ACC112 (cell line): Measurements from ENCODE around the gene GCNT1.

ENCODE experiments used
- H2AFZ ChIP-seq: fragments of 200-600 bp; sonication (generic); one replicate; pipeline ENCODE4 v1.6.0; 2017; ENCODE audit warnings: antibody characterized with exemption, low read length; ENCODE audit not compliant: unreplicated experiment
- H3K27ac ChIP-seq: fragments of 200-600 bp; sonication (generic); 2 replicates; pipeline ENCODE4 v1.5.1; 2014; ENCODE audit warnings: low read depth, mild to moderate bottlenecking, antibody characterized with exemption, low read length, moderate library complexity
- H3K27me3 ChIP-seq: fragments of 200-600 bp; sonication (generic); 2 replicates; pipeline ENCODE4 v1.6.1; 2014; ENCODE audit warnings: mild to moderate bottlenecking, antibody characterized with exemption, low read length, moderate library complexity, mixed read lengths; ENCODE audit not compliant: insufficient read depth
- H3K36me3 ChIP-seq: fragments of 200-600 bp; sonication (generic); 2 replicates; pipeline ENCODE4 v1.6.1; 2016; ENCODE audit warnings: mild to moderate bottlenecking, antibody characterized with exemption, low read length, moderate library complexity, mixed read lengths; ENCODE audit not compliant: insufficient read depth
- H3K4me1 ChIP-seq: fragments of 200-600 bp; sonication (generic); one replicate; pipeline ENCODE4 v1.6.1; 2016; ENCODE audit warnings: low read length, mixed read lengths; ENCODE audit not compliant: insufficient read depth, unreplicated experiment, control insufficient read depth
- H3K4me3 ChIP-seq: fragments of 200-600 bp; sonication (generic); 2 replicates; pipeline ENCODE4 v1.5.1; 2014; ENCODE audit warnings: mild to moderate bottlenecking, low read depth, low read length
- H3K79me2 ChIP-seq: fragments of 200-600 bp; sonication (generic); one replicate; pipeline ENCODE4 v1.6.0; 2016; ENCODE audit warnings: low read length; ENCODE audit not compliant: control insufficient read depth, unreplicated experiment, insufficient read depth

The GCNT1 gene

DNA sequence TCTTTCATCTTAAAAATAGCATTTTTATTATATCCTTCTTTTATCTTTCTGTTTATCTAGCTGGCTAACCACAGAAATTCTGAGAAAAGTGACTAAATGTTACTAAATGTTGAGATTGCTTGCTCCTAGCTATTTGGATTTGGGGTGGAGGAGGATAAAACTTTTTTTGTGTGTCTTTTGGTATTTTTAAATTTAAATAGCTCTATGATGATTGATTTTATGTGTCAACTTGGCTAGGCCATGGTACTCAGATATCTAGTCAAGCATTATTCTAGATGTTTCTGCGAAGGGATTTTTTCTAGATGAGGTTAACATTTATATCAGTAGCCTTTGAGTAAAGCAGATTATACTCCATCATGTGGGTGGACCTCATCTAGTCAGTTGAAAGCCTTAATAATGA lies 75.0 kb downstream of the GCNT1 start:
- Histone ChIP-seq H3K4me3 (no peak overlapping the region), H3K79me2 (no peaks in the 10 kb centered on the region), H3K27ac (peak overlapping the region; percentile 41; the same call in 1 of the 2 replicates), H3K4me1 (peaks cover 42% of the 10 kb centered on the region), H3K36me3 (no peaks in the 10 kb centered on the region), H3K27me3 (no peaks in the 10 kb centered on the region), H2AFZ (no peak overlapping the region)

DNA sequence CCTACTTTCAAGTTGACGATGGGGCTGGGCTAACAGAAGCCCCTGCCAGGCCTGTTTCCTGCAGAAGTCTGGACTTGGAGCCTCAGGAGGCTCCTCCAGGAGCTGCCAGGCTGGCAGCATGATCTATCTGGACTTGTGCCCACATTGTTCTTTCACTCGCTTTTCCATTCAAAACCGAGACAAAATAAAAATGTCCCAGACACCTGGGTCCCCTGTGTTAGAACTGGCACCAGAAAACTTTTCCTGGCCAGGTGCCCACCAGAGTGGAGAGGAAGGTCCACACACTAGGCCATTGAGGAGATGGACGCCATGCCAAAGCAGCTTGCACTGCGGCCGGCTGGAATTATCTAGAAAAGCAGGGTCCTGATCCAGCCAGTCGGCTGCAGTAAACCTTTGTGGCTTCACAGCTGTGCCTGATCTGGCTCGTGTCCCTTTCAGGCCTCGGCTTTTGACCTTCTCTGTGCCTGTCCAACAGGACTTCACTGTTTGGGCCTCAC lies 78.2 kb downstream of the GCNT1 start:
- no peaks in the 10 kb centered on the region for H3K36me3 ChIP-seq
- H3K27ac ChIP-seq, result no peak overlapping the region
- no peaks in the 10 kb centered on the region for H3K79me2 ChIP-seq
- no peak overlapping the region for H3K4me3 ChIP-seq
- H3K27me3 ChIP-seq, result no peaks in the 10 kb centered on the region
- no peak overlapping the region for H2AFZ ChIP-seq
- peaks cover 35% of the 10 kb centered on the region for H3K4me1 ChIP-seq

DNA sequence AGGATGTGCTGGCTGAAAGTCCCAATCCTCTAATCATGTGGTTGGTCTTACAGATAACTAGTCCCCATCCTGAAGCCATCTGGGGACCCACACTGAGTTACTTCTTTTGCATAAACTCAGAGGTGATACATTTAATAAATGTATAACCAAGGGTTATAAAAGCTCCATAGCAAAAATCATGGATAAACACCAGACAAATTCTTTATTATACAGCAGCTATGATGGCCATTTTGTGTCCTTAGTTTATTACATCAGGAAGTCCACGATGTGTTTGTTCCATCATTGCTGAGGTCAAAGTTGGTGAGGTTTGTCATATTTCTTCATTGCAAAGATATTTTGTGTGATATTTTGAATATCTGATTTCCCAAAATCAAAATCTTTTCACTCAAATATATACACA lies 80.2 kb downstream of the GCNT1 start:
- Histone ChIP-seq H3K36me3 (no peaks in the 10 kb centered on the region), H3K27me3 (no peaks in the 10 kb centered on the region), H2AFZ (no peak overlapping the region), H3K4me1 (peaks cover 23% of the 10 kb centered on the region), H3K27ac (no peak overlapping the region), H3K79me2 (no peaks in the 10 kb centered on the region), H3K4me3 (no peak overlapping the region)

DNA sequence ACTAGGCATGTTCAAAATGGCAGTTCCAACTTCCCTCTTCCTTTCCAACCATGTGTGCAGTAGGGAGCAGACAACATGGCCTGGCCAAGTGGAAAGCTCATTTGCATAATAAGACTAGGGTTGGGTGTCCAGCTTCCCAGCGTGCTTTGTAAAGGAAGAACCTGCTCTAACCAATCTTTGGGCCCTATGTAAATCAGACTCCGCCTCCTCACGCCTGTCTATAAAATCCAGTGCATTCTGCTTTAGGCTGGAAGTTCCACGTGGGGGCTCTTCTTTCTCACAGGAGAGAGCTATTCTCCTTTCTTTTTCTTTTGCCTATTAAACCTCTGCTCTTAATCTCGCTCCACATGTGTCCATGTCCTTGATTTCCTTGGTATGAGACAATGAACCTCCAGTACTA lies 83.4 kb downstream of the GCNT1 start:
- Histone ChIP-seq H3K36me3 (no peaks in the 10 kb centered on the region), H3K79me2 (no peaks in the 10 kb centered on the region), H3K27me3 (no peaks in the 10 kb centered on the region), H2AFZ (no peak overlapping the region), H3K4me1 (peaks cover 18% of the 10 kb centered on the region), H3K27ac (no peak overlapping the region), H3K4me3 (no peak overlapping the region)

DNA sequence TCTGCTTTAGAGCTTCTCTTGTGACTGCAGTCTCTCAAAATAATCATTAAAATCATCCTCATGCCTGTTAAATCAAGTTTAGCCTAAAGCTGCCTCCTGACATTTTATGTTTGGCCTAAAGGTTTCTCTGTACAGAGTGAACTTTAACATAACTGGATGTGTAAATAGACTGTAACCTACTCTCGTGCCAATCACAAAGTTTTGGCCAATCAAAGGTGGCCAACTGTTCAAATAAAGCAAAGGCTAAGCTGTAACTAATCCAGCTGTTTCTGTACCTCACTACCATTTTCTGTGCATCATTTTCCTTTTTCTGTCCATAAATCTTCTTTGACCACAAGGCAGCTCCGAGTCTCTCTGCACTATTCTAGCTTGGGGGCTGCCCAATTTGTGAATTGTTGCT lies 86.2 kb downstream of the GCNT1 start:
- Histone ChIP-seq H3K4me1 (no peaks in the 10 kb centered on the region), H3K27me3 (no peaks in the 10 kb centered on the region), H3K36me3 (no peaks in the 10 kb centered on the region), H2AFZ (no peak overlapping the region), H3K79me2 (no peaks in the 10 kb centered on the region), H3K27ac (no peak overlapping the region), H3K4me3 (no peak overlapping the region)

DNA sequence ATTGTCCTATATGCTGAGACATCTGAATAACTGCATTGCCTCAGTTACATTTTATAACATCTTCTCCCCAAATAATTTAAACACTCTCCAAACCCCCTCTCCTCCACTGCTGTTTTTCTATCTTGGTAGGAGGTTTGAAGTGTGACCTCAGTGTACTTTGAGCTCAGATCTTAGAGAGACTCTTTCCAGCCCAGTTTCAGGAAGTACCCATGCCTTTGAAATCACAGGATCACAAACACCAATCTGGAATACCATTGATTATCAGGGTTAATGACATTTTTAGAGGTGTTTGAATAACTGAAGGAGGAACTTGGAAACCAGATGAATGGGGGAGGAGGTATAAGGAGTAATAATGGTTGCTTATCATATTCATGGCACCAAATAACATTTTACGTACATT lies 93.2 kb downstream of the GCNT1 start:
- H3K79me2 ChIP-seq, result no peaks in the 10 kb centered on the region
- no peaks in the 10 kb centered on the region for H3K27me3 ChIP-seq
- peaks cover 2% of the 10 kb centered on the region for H3K4me1 ChIP-seq
- no peak overlapping the region for H2AFZ ChIP-seq
- no peak overlapping the region for H3K4me3 ChIP-seq
- H3K27ac ChIP-seq, result no peak overlapping the region
- no peaks in the 10 kb centered on the region for H3K36me3 ChIP-seq

DNA sequence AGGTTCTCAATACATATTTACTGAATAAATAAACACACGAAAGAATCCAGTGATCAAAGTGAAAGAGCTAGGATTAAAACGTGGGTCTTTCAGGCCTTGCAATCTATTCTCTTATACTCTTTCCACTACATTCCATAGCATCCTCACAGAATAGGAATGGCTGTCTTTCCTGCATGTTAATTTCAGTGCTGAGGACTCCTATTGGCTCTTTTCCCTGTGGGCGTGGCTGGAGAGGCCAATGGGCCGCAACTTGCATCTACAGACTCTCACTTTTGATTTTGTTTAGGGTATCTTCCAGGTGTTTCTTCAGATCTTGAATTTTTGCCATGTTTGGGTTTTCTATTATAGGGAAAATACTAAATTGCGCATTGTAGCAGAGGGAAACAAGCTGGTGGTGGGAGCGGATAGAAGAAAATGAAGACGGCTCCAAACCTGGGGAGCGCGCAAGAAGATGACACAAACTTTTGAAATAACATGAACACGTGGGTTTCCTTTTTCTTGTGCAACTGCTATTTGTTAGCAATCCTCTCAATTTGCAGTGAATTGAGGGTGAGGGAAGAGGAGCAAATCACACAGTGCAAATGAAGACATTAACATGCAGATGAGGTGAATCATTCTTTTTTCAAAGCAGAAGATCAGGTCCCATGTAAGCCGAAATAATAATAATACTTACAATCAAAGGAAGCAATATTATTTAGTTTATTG lies 93.9 kb downstream of the GCNT1 start:
- Histone ChIP-seq H3K4me1 (peaks cover 9% of the 10 kb centered on the region), H3K36me3 (no peaks in the 10 kb centered on the region), H3K4me3 (no peak overlapping the region), H3K27me3 (no peaks in the 10 kb centered on the region), H2AFZ (no peak overlapping the region), H3K27ac (no peak overlapping the region), H3K79me2 (no peaks in the 10 kb centered on the region)

DNA sequence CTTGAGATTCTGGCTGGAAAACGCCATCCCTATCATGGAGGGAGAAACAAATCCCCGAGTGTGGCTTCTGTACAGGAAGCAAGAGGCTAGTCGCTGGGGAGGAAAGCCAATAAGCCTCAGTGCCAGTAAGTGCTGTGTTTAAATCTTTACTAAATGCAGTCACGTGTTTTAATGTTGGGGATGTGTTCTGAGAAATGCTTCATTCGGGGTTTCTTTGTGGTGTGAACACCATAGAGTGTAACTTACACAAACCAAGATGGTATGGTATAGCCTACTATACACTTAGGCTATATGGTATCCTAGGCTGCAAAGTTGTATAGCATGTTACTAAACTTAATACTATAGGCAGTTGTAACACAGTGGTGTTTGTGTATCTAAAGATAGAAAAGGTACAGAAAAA lies 94.7 kb downstream of the GCNT1 start:
- H3K27ac ChIP-seq, result no peak overlapping the region
- H3K4me3 ChIP-seq, result no peak overlapping the region
- H3K36me3 ChIP-seq, result no peaks in the 10 kb centered on the region
- H3K27me3 ChIP-seq, result no peaks in the 10 kb centered on the region
- H3K4me1 ChIP-seq, result peaks cover 16% of the 10 kb centered on the region
- no peak overlapping the region for H2AFZ ChIP-seq
- no peaks in the 10 kb centered on the region for H3K79me2 ChIP-seq
